Esophagus muscularis mucosa (tissue), 3 donors: ENCODE results near the gene FGF11.

Experiments used
- POLR2AphosphoS5 ChIP-seq, 2 donors: sonication (generic); formaldehyde crosslinking; IDR thresholded peaks; one replicate each; pipeline ENCODE4 v1.6.1; 2017; ENCODE audit warnings: antibody characterized with exemption in 2 of 2
- TF ChIP-seq, protein P1 (sequence below), 3 experiments: fragments of 200-600 bp in 2 of 3; fragments of 450-650 bp in 1 of 3; sonication (generic) in 2 of 3; IDR thresholded peaks; one replicate each; pipeline ENCODE4 v1.5.1; 2017 to 2019; ENCODE audit warnings: antibody characterized with exemption in 3 of 3, mild to moderate bottlenecking in 2 of 3, moderate library complexity in 1 of 3

DNA sequence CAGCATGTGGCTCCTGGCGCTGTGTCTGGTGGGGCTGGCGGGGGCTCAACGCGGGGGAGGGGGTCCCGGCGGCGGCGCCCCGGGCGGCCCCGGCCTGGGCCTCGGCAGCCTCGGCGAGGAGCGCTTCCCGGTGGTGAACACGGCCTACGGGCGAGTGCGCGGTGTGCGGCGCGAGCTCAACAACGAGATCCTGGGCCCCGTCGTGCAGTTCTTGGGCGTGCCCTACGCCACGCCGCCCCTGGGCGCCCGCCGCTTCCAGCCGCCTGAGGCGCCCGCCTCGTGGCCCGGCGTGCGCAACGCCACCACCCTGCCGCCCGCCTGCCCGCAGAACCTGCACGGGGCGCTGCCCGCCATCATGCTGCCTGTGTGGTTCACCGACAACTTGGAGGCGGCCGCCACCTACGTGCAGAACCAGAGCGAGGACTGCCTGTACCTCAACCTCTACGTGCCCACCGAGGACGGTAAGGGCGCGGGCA lies 31.0 kb upstream of the FGF11 start:
- TF ChIP-seq, protein P1, sequence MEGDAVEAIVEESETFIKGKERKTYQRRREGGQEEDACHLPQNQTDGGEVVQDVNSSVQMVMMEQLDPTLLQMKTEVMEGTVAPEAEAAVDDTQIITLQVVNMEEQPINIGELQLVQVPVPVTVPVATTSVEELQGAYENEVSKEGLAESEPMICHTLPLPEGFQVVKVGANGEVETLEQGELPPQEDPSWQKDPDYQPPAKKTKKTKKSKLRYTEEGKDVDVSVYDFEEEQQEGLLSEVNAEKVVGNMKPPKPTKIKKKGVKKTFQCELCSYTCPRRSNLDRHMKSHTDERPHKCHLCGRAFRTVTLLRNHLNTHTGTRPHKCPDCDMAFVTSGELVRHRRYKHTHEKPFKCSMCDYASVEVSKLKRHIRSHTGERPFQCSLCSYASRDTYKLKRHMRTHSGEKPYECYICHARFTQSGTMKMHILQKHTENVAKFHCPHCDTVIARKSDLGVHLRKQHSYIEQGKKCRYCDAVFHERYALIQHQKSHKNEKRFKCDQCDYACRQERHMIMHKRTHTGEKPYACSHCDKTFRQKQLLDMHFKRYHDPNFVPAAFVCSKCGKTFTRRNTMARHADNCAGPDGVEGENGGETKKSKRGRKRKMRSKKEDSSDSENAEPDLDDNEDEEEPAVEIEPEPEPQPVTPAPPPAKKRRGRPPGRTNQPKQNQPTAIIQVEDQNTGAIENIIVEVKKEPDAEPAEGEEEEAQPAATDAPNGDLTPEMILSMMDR (IDR thresholded peaks at IDR 0.05) = no peak
- no peak for TF ChIP-seq POLR2AphosphoS5 (IDR thresholded peaks at IDR 0.05)
